Measurements from ENCODE around the gene POU6F1.

POU6F1 gene

DNA sequence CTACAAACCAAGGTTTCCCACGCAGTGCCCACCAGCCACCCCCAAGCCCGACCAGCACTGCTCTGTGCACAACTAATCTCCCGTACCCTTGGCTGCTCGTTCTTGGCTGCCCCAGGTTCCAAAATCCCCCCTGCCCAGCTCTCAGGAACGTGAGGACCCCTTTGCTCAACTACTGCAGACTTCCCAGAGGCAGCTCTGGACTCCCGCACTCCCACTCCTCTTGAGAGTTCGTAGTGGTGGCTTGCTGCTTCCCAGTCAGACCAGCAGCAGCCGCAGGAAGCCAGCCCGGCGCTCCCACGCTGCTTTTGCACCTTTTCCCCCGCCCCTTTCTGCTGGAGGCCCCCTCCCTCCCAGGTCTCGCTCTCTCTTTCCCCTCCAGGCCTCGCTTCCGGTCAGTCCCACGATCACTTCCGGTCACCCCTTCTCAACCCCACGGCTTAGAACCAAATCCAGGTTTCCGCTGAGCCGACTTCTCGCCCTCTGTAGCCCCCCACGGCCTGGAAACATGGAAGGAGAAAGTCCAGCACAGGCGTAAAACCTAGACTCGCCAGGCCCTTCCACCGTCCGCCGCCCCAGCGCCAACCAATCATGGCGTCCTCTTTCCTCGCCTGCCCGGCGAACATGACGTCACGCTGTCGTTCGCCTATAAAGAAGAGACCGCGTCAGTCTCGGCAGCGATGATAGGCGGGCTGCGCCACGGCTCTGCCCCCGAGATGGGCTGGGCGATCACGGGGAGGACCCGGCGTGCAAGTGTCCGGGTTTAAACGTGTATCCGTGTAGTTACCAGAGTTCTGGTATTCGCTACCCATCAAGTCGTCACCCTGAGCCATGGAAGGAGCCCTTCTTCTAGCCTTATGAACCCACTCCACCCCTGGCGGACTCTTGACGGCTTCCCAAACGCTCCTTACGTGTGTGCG is 45.1 kb downstream of the POU6F1 start, which contains the start of gene TFCP2:
Gene TFCP2, minus strand, starts transcription at position 621 of the 917 bp plus-strand sequence. CDS start 713 bp downstream, outside the sequence.
- FAIRE-seq (peak; percentile 91), DNase-seq (ENCODE audit: insufficient read length, low spot score) (peak; percentile 97)

- FAIRE-seq (no peak), DNase-seq (ENCODE audit: insufficient read length, low spot score) (peak; percentile 26)
Observed at GRCh38 chr12:51171884-51172514, 45.9 kb downstream of the POU6F1 start.

GRCh38 chr12:51163795-51164194 is 54.1 kb downstream of the POU6F1 start:
- no peak for DNase-seq (ENCODE audit: insufficient read length, low spot score)
- no peak for FAIRE-seq

GRCh38 chr12:51162217-51162616 is 55.6 kb downstream of the POU6F1 start:
- DNase-seq (ENCODE audit: insufficient read length, low spot score) (no peak), FAIRE-seq (no peak)

- no peak for FAIRE-seq
- no peak for DNase-seq (ENCODE audit: insufficient read length, low spot score)
Observed at GRCh38 chr12:51160814-51161459, 56.9 kb downstream of the POU6F1 start.

- FAIRE-seq: no peak
- no peak for DNase-seq (ENCODE audit: insufficient read length, low spot score)
Observed at GRCh38 chr12:51156245-51156765, 61.6 kb downstream of the POU6F1 start.

DNA sequence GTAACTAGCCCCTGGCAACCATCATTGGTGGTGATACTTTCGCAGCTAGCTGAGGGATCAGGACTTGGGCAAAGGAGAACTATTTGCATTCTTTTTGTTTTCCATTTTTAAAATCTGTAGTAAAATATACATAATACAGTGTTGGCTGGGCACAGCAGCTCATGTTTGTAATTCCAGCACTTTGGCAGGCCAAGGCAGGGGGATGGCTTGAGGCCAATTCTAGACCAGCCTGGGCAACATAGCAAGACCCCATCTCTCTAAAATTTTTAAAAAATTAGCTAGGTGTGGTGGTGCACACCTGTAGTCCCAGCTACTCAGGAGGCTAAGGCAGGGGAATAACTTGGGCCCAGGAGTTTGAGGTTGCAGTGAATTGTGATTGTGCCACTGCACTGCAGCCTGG is 64.9 kb downstream of the POU6F1 start:
- FAIRE-seq (no peak), DNase-seq (ENCODE audit: insufficient read length, low spot score) (no peak)

- no peak for FAIRE-seq
- no peak for DNase-seq (ENCODE audit: insufficient read length, low spot score)
Observed at GRCh38 chr12:51150777-51151176, 67.1 kb downstream of the POU6F1 start.

GRCh38 chr12:51147309-51147708 is 70.6 kb downstream of the POU6F1 start:
- FAIRE-seq (no peak), DNase-seq (ENCODE audit: insufficient read length, low spot score) (no peak)

GRCh38 chr12:51139292-51139844 is 78.5 kb downstream of the POU6F1 start:
- no peak for FAIRE-seq
- DNase-seq (ENCODE audit: insufficient read length, low spot score): no peak

Measured in HTR-8/SVneo (cell line).